Activated naive CD4-positive, alpha-beta T cell treated with anti-CD3 and anti-CD28 coated beads, Interleukin-2, amount 50 U/mL, for 24 hours (primary cell): ENCODE measurements around the gene ICAM3.
"Not testable (repeated sequence)": the region's sequence is repeated elsewhere in the genome, so short reads cannot be mapped to it uniquely, and the experiment has no call there.

Source experiments
- H3K27ac Mint-ChIP-seq: one replicate; pipeline ENCODE4 v1.8.0; 2021; ENCODE audit warnings: mild to moderate bottlenecking, mixed read lengths
- H3K27me3 Mint-ChIP-seq: one replicate; pipeline ENCODE4 v1.8.0; 2021; ENCODE audit warnings: mixed read lengths
- H3K36me3 Mint-ChIP-seq: one replicate; pipeline ENCODE4 v1.8.0; 2021; ENCODE audit warnings: mixed read lengths
- H3K4me1 Mint-ChIP-seq: one replicate; pipeline ENCODE4 v1.8.0; 2021; ENCODE audit warnings: mixed read lengths
- H3K4me3 Mint-ChIP-seq: one replicate; pipeline ENCODE4 v1.8.0; 2021; ENCODE audit warnings: mild to moderate bottlenecking, mixed read lengths
- H3K9me3 Mint-ChIP-seq: one replicate; pipeline ENCODE4 v1.8.0; 2021; ENCODE audit warnings: mixed read lengths

The ICAM3 gene

DNA sequence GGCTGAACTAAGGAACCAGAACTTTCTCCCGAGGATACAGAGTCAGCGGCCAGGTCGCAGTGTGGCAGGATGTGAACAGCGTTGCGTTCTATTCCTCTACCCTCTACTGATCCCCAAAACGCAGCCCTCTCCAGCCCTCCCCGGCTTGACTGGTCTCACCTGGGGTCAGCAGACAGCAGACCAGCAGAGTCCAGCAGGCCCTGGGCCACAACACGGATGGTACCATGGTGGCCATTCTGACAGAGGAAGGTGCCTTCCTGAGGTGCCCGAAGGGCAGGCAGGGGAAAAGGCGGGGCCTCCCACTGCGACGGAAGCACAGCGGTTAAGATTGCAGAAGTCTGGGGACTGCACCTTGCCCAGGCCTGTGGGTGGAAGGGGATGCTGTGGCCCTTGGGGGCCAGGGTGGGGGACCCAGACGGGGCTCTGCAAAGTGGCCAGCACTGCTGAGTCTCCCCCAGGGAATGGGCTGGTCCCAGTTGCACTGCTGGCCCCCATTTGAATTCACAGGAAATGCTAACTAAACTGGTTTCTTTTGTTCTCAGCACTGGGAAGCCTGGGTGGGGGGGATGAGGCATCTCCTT is at the start of gene ICAM3:
Gene ICAM3 (minus strand): TSS at position 245 of the 581 bp plus-strand sequence. CDS start 10 bp downstream, at position 235.
- H3K36me3 Mint-ChIP-seq: no peaks in the 10 kb centered on the region
- H3K9me3 Mint-ChIP-seq: no peaks in the 10 kb centered on the region
- H3K4me3 Mint-ChIP-seq: peak within 1 kb of the TSS; percentile 87
- peaks cover 25% of the 10 kb centered on the region for H3K4me1 Mint-ChIP-seq
- H3K27ac Mint-ChIP-seq: peak within 1 kb of the TSS; percentile 97
- no peaks in the 10 kb centered on the region for H3K27me3 Mint-ChIP-seq

DNA sequence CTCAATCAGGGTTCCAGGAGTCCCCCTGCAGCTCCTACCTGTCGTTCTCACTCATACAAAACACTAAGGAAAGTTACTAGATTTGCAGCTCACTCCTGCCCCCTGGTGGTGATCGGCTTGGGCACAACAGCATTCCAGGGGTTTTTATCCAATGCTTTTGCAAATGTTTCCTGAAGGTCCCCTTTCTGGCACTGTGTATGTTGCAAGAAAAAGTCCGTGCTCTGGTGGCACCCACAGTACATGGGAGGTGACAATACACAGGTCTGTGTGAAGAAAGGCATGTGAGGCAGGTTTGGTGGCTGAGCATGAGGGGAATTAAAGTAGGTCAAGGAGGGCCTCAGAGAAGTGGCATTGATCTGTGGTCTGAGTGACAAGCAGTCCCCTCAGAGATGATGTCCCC is 49.5 kb upstream of the ICAM3 start:
- H3K4me1 Mint-ChIP-seq: peaks cover 4% of the 10 kb centered on the region
- no peaks in the 10 kb centered on the region for H3K27me3 Mint-ChIP-seq
- H3K36me3 Mint-ChIP-seq: peaks cover 4% of the 10 kb centered on the region
- no peaks in the 10 kb centered on the region for H3K9me3 Mint-ChIP-seq
- no peak overlapping the region for H3K4me3 Mint-ChIP-seq
- H3K27ac Mint-ChIP-seq: no peak overlapping the region

GRCh38 chr19:10384580-10384979 is 45.2 kb upstream of the ICAM3 start:
- Mint-ChIP-seq H3K9me3 (no peaks in the 10 kb centered on the region), H3K27me3 (no peaks in the 10 kb centered on the region), H3K4me3 (no peak overlapping the region), H3K27ac (no peak overlapping the region), H3K36me3 (peaks cover 2% of the 10 kb centered on the region), H3K4me1 (peaks cover 16% of the 10 kb centered on the region)

DNA sequence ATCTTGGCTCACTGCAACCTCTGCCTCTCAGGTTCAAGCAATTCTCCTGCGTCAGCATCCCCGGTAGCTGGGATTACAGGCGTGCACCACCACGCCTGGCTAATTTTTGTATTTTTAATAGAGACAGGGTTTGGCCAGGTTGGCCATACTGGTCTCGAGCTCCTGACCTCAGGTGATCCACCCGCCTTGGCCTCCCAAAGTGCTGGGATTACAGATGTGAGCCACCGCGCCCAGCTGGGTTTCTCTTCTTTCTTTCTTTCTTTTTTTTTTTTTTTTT is 43.7 kb upstream of the ICAM3 start:
- H3K4me3 Mint-ChIP-seq, H3K9me3 Mint-ChIP-seq, H3K36me3 Mint-ChIP-seq, H3K27ac Mint-ChIP-seq, H3K27me3 Mint-ChIP-seq: not testable (repeated sequence)
- peaks cover 25% of the 10 kb centered on the region for H3K4me1 Mint-ChIP-seq

GRCh38 chr19:10380313-10381102 is 41.1 kb upstream of the ICAM3 start, which contains the start of gene TYK2:
TYK2 (minus strand) TSS chr19:10380572; CDS start chr19:10378406, 2,166 bp downstream.
- peaks cover 5% of the 10 kb centered on the region for H3K36me3 Mint-ChIP-seq
- no peaks in the 10 kb centered on the region for H3K27me3 Mint-ChIP-seq
- peak within 1 kb of the TSS; percentile 92 for H3K4me3 Mint-ChIP-seq
- H3K27ac Mint-ChIP-seq: peak within 1 kb of the TSS; percentile 90
- H3K9me3 Mint-ChIP-seq: no peaks in the 10 kb centered on the region
- peaks cover 28% of the 10 kb centered on the region for H3K4me1 Mint-ChIP-seq

GRCh38 chr19:10379880-10380312 is 40.5 kb upstream of the ICAM3 start:
- Mint-ChIP-seq H3K4me1 (peaks cover 28% of the 10 kb centered on the region), H3K36me3 (peaks cover 8% of the 10 kb centered on the region), H3K27me3 (no peaks in the 10 kb centered on the region), H3K27ac (peak overlapping the region; percentile 65), H3K4me3 (peak overlapping the region; percentile 92), H3K9me3 (no peaks in the 10 kb centered on the region)

DNA sequence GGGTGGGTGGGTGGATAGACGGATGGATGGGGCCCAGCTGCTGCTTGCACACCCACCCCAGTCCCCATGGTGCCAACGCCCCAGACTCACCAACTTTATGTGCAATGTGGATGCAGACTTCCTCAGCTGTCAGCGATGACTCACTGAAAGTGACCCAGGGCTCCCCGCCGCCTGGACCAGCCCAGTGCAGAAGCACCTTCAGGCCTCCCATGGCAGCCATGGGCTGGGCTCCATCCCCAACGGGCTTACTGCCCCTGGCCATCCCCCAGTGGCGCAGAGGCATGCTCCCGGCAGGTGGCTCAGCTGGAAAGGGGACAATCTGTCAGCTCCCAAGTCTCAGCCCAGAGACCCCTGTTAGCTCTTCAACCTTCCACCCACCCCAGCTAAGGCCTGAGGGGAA is 38.7 kb upstream of the ICAM3 start:
- Mint-ChIP-seq H3K36me3 (peaks cover 8% of the 10 kb centered on the region), H3K4me1 (peaks cover 28% of the 10 kb centered on the region), H3K4me3 (no peak overlapping the region), H3K27me3 (no peaks in the 10 kb centered on the region), H3K27ac (no peak overlapping the region), H3K9me3 (no peaks in the 10 kb centered on the region)

DNA sequence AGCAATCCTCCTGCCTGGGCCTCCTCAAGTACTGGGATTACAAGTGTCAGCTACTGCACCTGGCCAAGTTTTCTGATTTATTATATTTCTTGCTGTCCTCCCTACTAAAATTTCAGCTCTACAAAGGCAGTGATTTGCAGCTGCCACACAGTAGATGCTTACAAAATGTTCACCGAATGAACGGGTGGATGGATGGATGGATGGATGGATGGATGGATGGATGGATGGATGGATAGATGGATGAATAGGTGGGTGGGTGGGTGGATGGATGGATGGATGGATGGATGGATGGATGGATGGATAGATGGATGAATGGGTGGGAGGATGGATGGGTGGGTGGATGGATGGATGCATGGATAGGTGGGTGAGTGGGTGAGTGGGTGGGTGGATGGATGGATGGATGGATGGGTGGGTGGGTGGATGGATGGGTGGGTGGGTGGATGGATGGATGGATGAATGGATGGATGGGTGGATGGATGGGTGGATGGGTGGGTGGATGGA is 37.8 kb upstream of the ICAM3 start:
- not testable (repeated sequence) for H3K9me3 Mint-ChIP-seq, H3K27ac Mint-ChIP-seq, H3K36me3 Mint-ChIP-seq, H3K27me3 Mint-ChIP-seq
- Mint-ChIP-seq H3K4me1 (peaks cover 28% of the 10 kb centered on the region), H3K4me3 (peak overlapping the region; percentile 42)

- Mint-ChIP-seq H3K27ac (peak overlapping the region; percentile 5), H3K4me3 (no peak overlapping the region), H3K9me3 (no peaks in the 10 kb centered on the region), H3K27me3 (no peaks in the 10 kb centered on the region), H3K36me3 (peaks cover 6% of the 10 kb centered on the region), H3K4me1 (peaks cover 15% of the 10 kb centered on the region)
Measured at GRCh38 chr19:10374931-10375330, 35.5 kb upstream of the ICAM3 start.

- peaks cover 6% of the 10 kb centered on the region for H3K36me3 Mint-ChIP-seq
- no peaks in the 10 kb centered on the region for H3K27me3 Mint-ChIP-seq
- H3K4me3 Mint-ChIP-seq: no peak overlapping the region
- peaks cover 3% of the 10 kb centered on the region for H3K4me1 Mint-ChIP-seq
- no peaks in the 10 kb centered on the region for H3K9me3 Mint-ChIP-seq
- H3K27ac Mint-ChIP-seq: no peak overlapping the region
Measured at GRCh38 chr19:10372690-10373089, 33.3 kb upstream of the ICAM3 start.

GRCh38 chr19:10368101-10368803 is 28.8 kb upstream of the ICAM3 start:
- Mint-ChIP-seq H3K4me1 (no peaks in the 10 kb centered on the region), H3K9me3 (no peaks in the 10 kb centered on the region), H3K36me3 (peaks cover 2% of the 10 kb centered on the region)

DNA sequence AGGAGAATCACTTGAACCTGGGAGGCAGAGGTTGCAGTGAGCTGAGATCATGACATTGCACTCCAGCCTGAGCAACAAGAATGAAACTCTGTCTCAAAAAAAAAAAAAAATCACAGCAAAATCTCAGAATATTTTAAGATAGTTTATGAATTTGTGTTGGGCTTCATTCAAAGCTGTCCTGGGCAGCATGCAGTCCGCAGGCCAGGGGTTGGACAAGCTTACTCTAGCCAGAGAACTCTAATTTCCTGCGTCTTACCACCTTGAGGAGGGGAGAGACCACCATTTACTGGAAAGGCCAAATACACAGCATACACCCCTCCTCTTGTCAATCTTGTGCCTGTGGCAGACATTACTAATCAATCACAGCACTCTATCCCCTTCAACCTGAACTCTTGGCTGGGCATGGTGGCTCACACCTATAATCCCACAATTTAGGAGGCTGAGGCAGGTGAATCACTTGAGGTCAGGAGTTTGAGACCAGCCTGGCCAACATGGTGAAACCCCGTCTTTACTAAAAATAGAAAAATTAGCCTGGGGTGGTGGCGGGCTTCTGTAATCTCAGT is 27.6 kb upstream of the ICAM3 start:
- not testable (repeated sequence) for H3K36me3 Mint-ChIP-seq, H3K9me3 Mint-ChIP-seq, H3K27me3 Mint-ChIP-seq, H3K4me1 Mint-ChIP-seq, H3K4me3 Mint-ChIP-seq, H3K27ac Mint-ChIP-seq

More at GRCh38 chr19:10368101-10368803, 28.8 kb upstream of the ICAM3 start:
- H3K27ac Mint-ChIP-seq: no peak overlapping the region
- no peaks in the 10 kb centered on the region for H3K27me3 Mint-ChIP-seq
- no peak overlapping the region for H3K4me3 Mint-ChIP-seq

DNA sequence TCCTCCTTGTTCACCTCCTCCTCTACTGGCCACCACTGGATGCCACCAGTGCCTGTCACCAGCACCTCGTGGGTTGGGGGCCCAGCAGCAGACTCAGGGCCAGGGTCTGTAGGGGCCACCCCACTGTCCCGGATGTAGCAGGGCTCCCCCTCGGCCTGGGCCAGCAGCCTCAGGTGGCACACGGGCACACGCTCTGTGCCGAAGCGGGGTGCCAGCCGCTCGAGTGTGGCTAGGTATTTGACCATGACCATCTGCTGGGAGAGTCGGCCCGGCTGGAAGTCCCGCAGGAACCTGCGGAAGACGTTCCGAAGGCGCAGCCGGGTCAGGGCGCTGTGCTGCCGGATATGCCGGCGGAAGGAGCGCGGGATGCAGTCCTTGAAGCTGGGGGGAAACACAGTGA is 26.1 kb upstream of the ICAM3 start:
- Mint-ChIP-seq H3K4me1 (no peaks in the 10 kb centered on the region), H3K9me3 (no peaks in the 10 kb centered on the region), H3K4me3 (no peak overlapping the region), H3K27ac (no peak overlapping the region), H3K27me3 (no peaks in the 10 kb centered on the region), H3K36me3 (peaks cover 3% of the 10 kb centered on the region)

DNA sequence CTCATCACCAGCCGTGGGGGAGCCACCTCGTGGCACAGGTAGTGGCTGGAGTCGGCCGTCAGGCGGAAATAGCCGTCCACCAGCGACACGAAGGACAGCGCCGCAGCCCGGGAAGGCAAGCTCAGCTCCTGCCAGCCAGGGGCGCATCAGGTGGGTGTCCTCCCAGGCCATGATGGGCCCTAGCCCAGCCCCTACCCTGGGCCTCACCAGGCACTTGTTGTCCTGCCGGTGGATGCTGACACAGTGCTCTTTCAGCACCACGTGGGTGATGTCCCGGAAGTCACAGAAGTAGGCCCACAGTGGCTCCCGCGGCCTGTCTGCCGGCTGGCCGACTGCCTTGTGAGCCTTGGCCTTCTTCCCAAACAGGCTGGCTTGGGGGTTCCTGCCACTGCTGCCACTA is 25.2 kb upstream of the ICAM3 start:
- peaks cover 3% of the 10 kb centered on the region for H3K36me3 Mint-ChIP-seq
- H3K27me3 Mint-ChIP-seq: no peaks in the 10 kb centered on the region
- no peak overlapping the region for H3K27ac Mint-ChIP-seq
- H3K4me1 Mint-ChIP-seq: no peaks in the 10 kb centered on the region
- no peaks in the 10 kb centered on the region for H3K9me3 Mint-ChIP-seq
- H3K4me3 Mint-ChIP-seq: no peak overlapping the region

DNA sequence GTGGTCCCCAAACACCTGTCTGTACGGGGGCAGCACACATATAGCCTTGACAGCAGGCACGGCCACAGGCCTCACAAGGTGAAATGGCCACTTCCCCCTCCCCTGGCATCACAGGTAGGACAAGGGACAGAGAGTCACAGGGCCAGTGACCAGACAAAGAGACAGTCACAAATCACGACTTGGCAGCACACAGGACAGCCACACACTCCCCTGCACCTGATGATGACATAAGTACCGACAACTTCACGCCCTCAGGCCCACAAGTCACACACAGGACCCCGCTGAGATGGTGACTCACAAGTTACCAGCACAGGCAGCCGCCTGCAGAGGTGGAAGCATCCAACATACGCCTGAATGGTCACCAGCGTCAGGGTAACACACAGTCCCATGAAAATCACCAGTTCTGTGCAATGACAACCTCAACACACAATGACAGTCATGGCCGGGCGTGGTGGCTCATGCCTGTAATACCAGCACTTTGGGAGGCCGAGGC is 24.4 kb upstream of the ICAM3 start:
- H3K4me1 Mint-ChIP-seq: no peaks in the 10 kb centered on the region
- no peak overlapping the region for H3K4me3 Mint-ChIP-seq
- no peak overlapping the region for H3K27ac Mint-ChIP-seq
- no peaks in the 10 kb centered on the region for H3K9me3 Mint-ChIP-seq
- H3K27me3 Mint-ChIP-seq: no peaks in the 10 kb centered on the region
- H3K36me3 Mint-ChIP-seq: peaks cover 3% of the 10 kb centered on the region

DNA sequence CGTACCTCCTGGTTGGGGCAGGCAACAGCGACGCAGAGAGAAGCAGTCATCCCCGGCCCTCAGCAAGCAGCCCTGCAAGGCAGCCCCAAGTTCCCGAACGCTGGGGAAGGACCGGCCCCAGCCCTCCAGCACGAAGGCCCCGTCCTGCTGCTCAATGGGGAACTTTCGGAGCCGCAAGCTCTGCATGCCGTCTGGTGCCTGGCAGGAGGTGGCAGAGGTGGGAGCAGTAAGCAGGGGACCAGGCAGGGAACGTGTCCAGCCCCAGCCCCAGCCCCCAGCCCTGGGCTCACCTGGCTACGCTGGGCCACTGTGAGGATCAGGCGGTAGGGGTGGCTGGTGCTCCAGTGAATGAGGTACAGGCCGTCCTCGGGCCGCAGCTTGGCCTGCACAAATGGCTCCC is 22.8 kb upstream of the ICAM3 start:
- H3K4me1 Mint-ChIP-seq: no peaks in the 10 kb centered on the region
- H3K27ac Mint-ChIP-seq: no peak overlapping the region
- peaks cover 3% of the 10 kb centered on the region for H3K36me3 Mint-ChIP-seq
- no peaks in the 10 kb centered on the region for H3K9me3 Mint-ChIP-seq
- no peak overlapping the region for H3K4me3 Mint-ChIP-seq
- no peaks in the 10 kb centered on the region for H3K27me3 Mint-ChIP-seq
